Sigmoid colon (tissue), 7 donors: ENCODE results near the gene MAL. TPM values are rescaled to one million over a fixed set of nuclear protein-coding genes. Genes with fewer than 3 reads are reported as not detected.

Source experiments
- DNase-seq: peaks from one replicate; pipeline ENCODE4 v3.0.0-alpha.2; 2019
- H3K27ac ChIP-seq, 4 donors: fragments of 200-600 bp; sonication (generic); one replicate each; pipeline ENCODE4 v1.5.1; 2016 to 2019; ENCODE audit warnings: mild to moderate bottlenecking in 1 of 4
- H3K27me3 ChIP-seq, 3 donors: fragments of 200-600 bp; sonication (generic); one replicate each; pipeline ENCODE4 v1.5.1; 2019; ENCODE audit warnings: mild to moderate bottlenecking in 1 of 3
- H3K36me3 ChIP-seq, 4 donors: fragments of 200-600 bp; sonication (generic); one replicate each; pipeline ENCODE4 v1.5.1; 2016 to 2019
- H3K4me1 ChIP-seq, 4 donors: fragments of 200-600 bp; sonication (generic); one replicate each; pipeline ENCODE4 v1.5.1; 2017 to 2019
- H3K4me3 ChIP-seq, 4 donors: fragments of 200-600 bp; sonication (generic); one replicate each; pipeline ENCODE4 v1.5.1; 2017 to 2019; ENCODE audit warnings: mild to moderate bottlenecking in 2 of 4, moderate library complexity in 1 of 4
- H3K9me3 ChIP-seq, 4 donors: fragments of 200-600 bp in 3 of 4; sonication (generic) in 3 of 4; one replicate each; pipeline versions ENCODE4 v1.5.1 to v1.6.1; 2013 to 2019
- CTCF ChIP-seq, 4 experiments: fragments of 450-650 bp in 3 of 4; fragments of 200-600 bp in 1 of 4; IDR thresholded peaks; one replicate each; pipeline ENCODE4 v1.5.1; 2016 to 2019; ENCODE audit warnings: antibody characterized with exemption in 4 of 4, mild to moderate bottlenecking in 3 of 4, moderate library complexity in 2 of 4
- EP300 ChIP-seq, 4 donors: sonication (generic); formaldehyde crosslinking; IDR thresholded peaks; one replicate each; pipeline ENCODE4 v1.6.1; 2017; ENCODE audit warnings: antibody characterized with exemption in 4 of 4
- POLR2A ChIP-seq, 2 donors: fragments of 450-650 bp; IDR thresholded peaks; one replicate each; pipeline ENCODE4 v1.6.1; 2016; ENCODE audit warnings: antibody characterized with exemption in 2 of 2, mild to moderate bottlenecking in 2 of 2, moderate library complexity in 2 of 2
- POLR2AphosphoS5 ChIP-seq, 4 donors: sonication (generic); formaldehyde crosslinking; IDR thresholded peaks; one replicate each; pipeline ENCODE4 v1.6.1; 2017; ENCODE audit warnings: antibody characterized with exemption in 4 of 4
- WGBS, 2 donors: extraction: QIAGEN DNeasy Blood & Tissue Kit; methylation state at CpG; one replicate each; pipeline ENCODE4 v1.1.7; 2013; 5-methylcytosine and 5-hydroxymethylcytosine counted together
- intact Hi-C: fragments of 100-400 bp; cut with DNase I; formaldehyde crosslinking; loops from one replicate; pipeline ENCODE4 v1.15.1; 2023
- polyA plus RNA-seq, 3 donors: library from polyadenylated mRNA; stranded (reverse); fragments of 200-250 nt; gene quantifications; one replicate each; pipeline ENCODE4 v1.2.3, GENCODE V29; 2013
- total RNA-seq, 4 donors: library from RNA; depleted of rRNA; stranded (reverse); fragments of >200 nt; gene quantifications; one replicate each; pipeline ENCODE4 v1.1.0, GENCODE V29; 2016
- donor health status: healthy with polysubstance abuse.
- donor health status: Bipolar disorder and iron deficiency.
- donor health status: healthy.

MAL gene
- total and polyA plus RNA-seq, 7 donors = 0.69 to 28.9 (median 8.4) TPM

- intact Hi-C loops = no loop called here
- Histone ChIP-seq H3K4me3 (no peak overlapping the region), H3K4me1 (no peaks in the 10 kb centered on the region), H3K27me3 (no peaks in the 10 kb centered on the region), H3K27ac (no peak overlapping the region), H3K9me3 (no peaks in the 10 kb centered on the region), H3K36me3 (no peaks in the 10 kb centered on the region)
- no peak for DNase-seq
- TF ChIP-seq POLR2AphosphoS5 (IDR thresholded peaks at IDR 0.05) (no peak), POLR2A (IDR thresholded peaks at IDR 0.05) (no peak), EP300 (IDR thresholded peaks at IDR 0.05) (no peak), CTCF (IDR thresholded peaks at IDR 0.05) (no peak)
- WGBS, 2 donors = 77 to 82% methylated on average over 10 of the region's 10 CpGs
Measured at GRCh38 chr2:95014126-95014708, 11.3 kb upstream of the MAL start.

- 79 to 87% methylated on average over 15 of the region's 15 CpGs for WGBS, 2 donors
- no peaks in the 10 kb centered on the region for H3K4me1 ChIP-seq
Measured at GRCh38 chr2:95015261-95015912, 10.1 kb upstream of the MAL start.

GRCh38 chr2:95016616-95017015 lies 8.9 kb upstream of the MAL start:
- no peak for TF ChIP-seq POLR2AphosphoS5 (IDR thresholded peaks at IDR 0.05)
- TF ChIP-seq CTCF (IDR thresholded peaks at IDR 0.05) = no peak
- TF ChIP-seq EP300 (IDR thresholded peaks at IDR 0.05) = no peak
- no peak for TF ChIP-seq POLR2A (IDR thresholded peaks at IDR 0.05)
- DNase-seq = no peak
- no peaks in the 10 kb centered on the region for H3K9me3 ChIP-seq
- H3K4me1 ChIP-seq = no peaks in the 10 kb centered on the region
- no peak overlapping the region for H3K27ac ChIP-seq
- H3K27me3 ChIP-seq = no peaks in the 10 kb centered on the region
- WGBS, 2 donors = 83 to 89% methylated on average over 9 of the region's 9 CpGs
- no peak overlapping the region for H3K4me3 ChIP-seq
- intact Hi-C loops = no loop called here
- H3K36me3 ChIP-seq = no peaks in the 10 kb centered on the region

More at GRCh38 chr2:95015261-95015912, 10.1 kb upstream of the MAL start:
- H3K27ac ChIP-seq = no peak overlapping the region
- DNase-seq = no peak
- no peaks in the 10 kb centered on the region for H3K27me3 ChIP-seq
- H3K36me3 ChIP-seq = no peaks in the 10 kb centered on the region
- H3K9me3 ChIP-seq = no peaks in the 10 kb centered on the region
- intact Hi-C loops = no loop called here
- no peak overlapping the region for H3K4me3 ChIP-seq
- TF ChIP-seq EP300 (IDR thresholded peaks at IDR 0.05) (no peak), POLR2AphosphoS5 (IDR thresholded peaks at IDR 0.05) (no peak), POLR2A (IDR thresholded peaks at IDR 0.05) (no peak), CTCF (IDR thresholded peaks at IDR 0.05) (no peak)

- Histone ChIP-seq H3K36me3 (no peaks in the 10 kb centered on the region), H3K27ac (no peak overlapping the region), H3K27me3 (peaks cover 0 to 2% (median 0%) of the 10 kb centered on the region in 3 donors), H3K4me3 (no peak overlapping the region), H3K9me3 (no peaks in the 10 kb centered on the region), H3K4me1 (no peaks in the 10 kb centered on the region)
- DNase-seq = no peak
- intact Hi-C loops = no loop called here
- TF ChIP-seq CTCF (IDR thresholded peaks at IDR 0.05) (no peak), EP300 (IDR thresholded peaks at IDR 0.05) (no peak), POLR2AphosphoS5 (IDR thresholded peaks at IDR 0.05) (no peak), POLR2A (IDR thresholded peaks at IDR 0.05) (no peak)
- 71 to 83% methylated on average over 9 of the region's 9 CpGs for WGBS, 2 donors
Measured at GRCh38 chr2:95017071-95017501, 8.4 kb upstream of the MAL start.
